ENCODE measurements around the gene ZSWIM7.

The ZSWIM7 gene

GRCh38 chr17:15928286-15928785 is 71.2 kb downstream of the ZSWIM7 start:
- DNase-seq = no peak

Measured in CD4-positive, alpha-beta T cell treated with Interleukin-4 for 4 hours (primary cell).